HG02763 (cell line): ENCODE results near the gene CST1.
"Not testable (repeated sequence)": the region's sequence is repeated elsewhere in the genome, so short reads cannot be mapped to it uniquely, and the experiment has no call there.

Experiments used
- ATAC-seq: cut with Tn5 transposase; IDR thresholded peaks from one replicate; pipeline ENCODE4 v1.9.1; 2021; ENCODE audit warnings: mild to moderate bottlenecking, moderate library complexity; ENCODE audit not compliant: unreplicated experiment

The CST1 gene

GRCh38 chr20:23750786-23751185, at the start of gene CST1:
TSS of gene CST1 (minus strand) at chr20:23750935. CDS start at chr20:23750866, 69 bp downstream.
- not testable (repeated sequence) for ATAC-seq

GRCh38 chr20:23799216-23799847, 48.6 kb upstream of the CST1 start:
- peak; percentile 66 for ATAC-seq

GRCh38 chr20:23795526-23795925, 44.8 kb upstream of the CST1 start:
- ATAC-seq, result no peak

- ATAC-seq, result no peak
Observed at GRCh38 chr20:23794841-23795240, 44.1 kb upstream of the CST1 start.

- no peak for ATAC-seq
Observed at GRCh38 chr20:23794065-23794464, 43.3 kb upstream of the CST1 start.

GRCh38 chr20:23783447-23783846, 32.7 kb upstream of the CST1 start:
- ATAC-seq, result no peak

- no peak for ATAC-seq
Observed at GRCh38 chr20:23782366-23782983, 31.7 kb upstream of the CST1 start.

- ATAC-seq, result not testable (repeated sequence)
Observed at GRCh38 chr20:23778676-23779075, 27.9 kb upstream of the CST1 start.

- not testable (repeated sequence) for ATAC-seq
Observed at GRCh38 chr20:23777380-23777779, 26.6 kb upstream of the CST1 start.

- ATAC-seq, result no peak
Observed at GRCh38 chr20:23776067-23776771, 25.5 kb upstream of the CST1 start.

GRCh38 chr20:23774081-23774480, 23.3 kb upstream of the CST1 start:
- no peak for ATAC-seq

GRCh38 chr20:23773579-23773978, 22.8 kb upstream of the CST1 start:
- no peak for ATAC-seq

- ATAC-seq, result no peak
Observed at GRCh38 chr20:23773127-23773526, 22.4 kb upstream of the CST1 start.

- no peak for ATAC-seq
Observed at GRCh38 chr20:23772074-23772473, 21.3 kb upstream of the CST1 start.

GRCh38 chr20:23770384-23770783, 19.6 kb upstream of the CST1 start:
- ATAC-seq, result no peak

- ATAC-seq, result not testable (repeated sequence)
Observed at GRCh38 chr20:23768520-23768919, 17.8 kb upstream of the CST1 start.

GRCh38 chr20:23766531-23766930, 15.8 kb upstream of the CST1 start:
- no peak for ATAC-seq

GRCh38 chr20:23765578-23765977, 14.8 kb upstream of the CST1 start:
- ATAC-seq, result no peak

- ATAC-seq, result not testable (repeated sequence)
Observed at GRCh38 chr20:23764630-23765029, 13.9 kb upstream of the CST1 start.

GRCh38 chr20:23763345-23763744, 12.6 kb upstream of the CST1 start:
- no peak for ATAC-seq

- ATAC-seq, result no peak
Observed at GRCh38 chr20:23759306-23759940, 8.7 kb upstream of the CST1 start.

- not testable (repeated sequence) for ATAC-seq
Observed at GRCh38 chr20:23756792-23757191, 6.1 kb upstream of the CST1 start.
